Measurements from ENCODE around the gene USP4.

DNA sequence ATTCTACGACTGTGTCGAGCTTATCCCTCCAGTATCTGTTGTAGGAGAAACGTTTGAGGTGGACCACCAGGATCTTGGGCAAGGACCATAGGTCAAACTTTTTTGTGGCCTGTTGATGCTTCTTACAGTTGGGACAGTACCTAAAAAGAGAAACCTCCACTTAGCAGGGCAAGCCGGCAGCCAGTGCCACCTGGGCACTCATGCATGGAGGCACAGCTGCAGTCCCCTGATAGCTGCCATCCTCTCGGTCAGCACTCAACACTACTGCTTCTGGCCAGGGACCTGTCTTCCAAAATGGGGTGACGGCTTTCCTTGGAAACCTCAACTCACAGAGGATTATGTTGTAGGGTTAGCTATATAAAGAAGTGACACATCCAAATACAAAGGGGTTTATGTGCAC, 55.9 kb downstream of the USP4 start:
- TF ChIP-seq EZH2 (IDR thresholded peaks at IDR 0.05; ENCODE audit: insufficient read depth, poor library complexity, severe bottlenecking), result no peak
- no peak for TF ChIP-seq EZH2phosphoT487 (IDR thresholded peaks at IDR 0.05; ENCODE audit: insufficient read depth, low read depth)
